WTC11 (cell line): ENCODE data around the gene CCDC15. TPM values are rescaled to one million over a fixed set of nuclear protein-coding genes. Genes with fewer than 3 reads are reported as not detected.

Source experiments
- ATAC-seq: fragments of 200-7000 bp; cut with Tn5 transposase; 2 replicates; pipeline ENCODE4 v1.10.0; 2021; ENCODE audit warnings: mild to moderate bottlenecking, moderate library complexity
- CTCF ChIA-PET: fragments of 300-600 bp; sonication (Branson Sonifier 250); formaldehyde crosslinking; loops from one replicate; lab custom pipeline; 2021; ENCODE audit warnings: antibody characterized with exemption; lab: Charles Lee
- POLR2A ChIA-PET: fragments of 350-600 bp; sonication (Branson Sonifier 250); formaldehyde crosslinking; loops from one replicate; lab custom pipeline; 2021; ENCODE audit warnings: antibody characterized with exemption; lab: Charles Lee
- DNase-seq: peaks from one replicate; pipeline ENCODE4 v3.0.0; 2021; ENCODE audit warnings: low spot score
- H3K27ac Mint-ChIP-seq: 2 replicates; pipeline ENCODE4 v1.8.0; 2021; ENCODE audit warnings: mixed read lengths
- H3K27me3 Mint-ChIP-seq: 2 replicates; pipeline ENCODE4 v1.8.0; 2021; ENCODE audit warnings: low read depth, mild to moderate bottlenecking, moderate library complexity, mixed read lengths
- H3K36me3 Mint-ChIP-seq: 2 replicates; pipeline ENCODE4 v1.8.0; 2021; ENCODE audit warnings: mixed read lengths
- H3K4me1 Mint-ChIP-seq: 2 replicates; pipeline ENCODE4 v1.8.0; 2022; ENCODE audit warnings: mixed read lengths
- H3K4me3 Mint-ChIP-seq: 2 replicates; pipeline ENCODE4 v1.8.0; 2021; ENCODE audit warnings: mild to moderate bottlenecking, moderate library complexity, mixed read lengths
- H3K9me3 Mint-ChIP-seq: 2 replicates; pipeline ENCODE4 v1.8.0; 2021; ENCODE audit warnings: mixed read lengths
- ATF1 ChIP-seq: sonication (generic); formaldehyde crosslinking; IDR thresholded peaks from 2 replicates; pipeline ENCODE4 v1.8.1; 2023; ENCODE audit warnings: mild to moderate bottlenecking, moderate library complexity, missing genetic modification reagents
- ATF2 ChIP-seq: sonication (generic); formaldehyde crosslinking; IDR thresholded peaks from 2 replicates; pipeline ENCODE4 v1.8.1; 2022; ENCODE audit warnings: low read depth, missing genetic modification reagents, borderline replicate concordance
- CDX4 ChIP-seq: fragments of 250-450 bp; sonication (Bioruptor Pico); IDR thresholded peaks from 2 replicates; pipeline ENCODE4 v1.9.0; 2021; ENCODE audit warnings: moderate library complexity, mild to moderate bottlenecking, inconsistent platforms, borderline replicate concordance
- CREB1 ChIP-seq: sonication (generic); formaldehyde crosslinking; IDR thresholded peaks from 2 replicates; pipeline ENCODE4 v1.8.0; 2023; ENCODE audit warnings: mild to moderate bottlenecking, missing genetic modification reagents
- E2F1 ChIP-seq: sonication (generic); formaldehyde crosslinking; IDR thresholded peaks from 2 replicates; pipeline ENCODE4 v1.8.0; 2022; ENCODE audit warnings: mild to moderate bottlenecking, missing genetic modification reagents
- E2F5 ChIP-seq: sonication (generic); formaldehyde crosslinking; IDR thresholded peaks from 2 replicates; pipeline ENCODE4 v1.8.1; 2022; ENCODE audit warnings: mild to moderate bottlenecking, moderate library complexity, missing genetic modification reagents
- IRF1 ChIP-seq: sonication (generic); formaldehyde crosslinking; IDR thresholded peaks from 2 replicates; pipeline ENCODE4 v1.8.0; 2023; ENCODE audit warnings: missing genetic modification reagents
- KAT7 ChIP-seq: sonication (generic); formaldehyde crosslinking; IDR thresholded peaks from 2 replicates; pipeline ENCODE4 v1.8.1; 2023; ENCODE audit warnings: missing genetic modification reagents, mild to moderate bottlenecking, borderline replicate concordance
- MXD4 ChIP-seq: fragments of 250-450 bp; sonication (Bioruptor Pico); IDR thresholded peaks from 2 replicates; pipeline ENCODE4 v1.8.0; 2021; ENCODE audit warnings: mild to moderate bottlenecking, moderate library complexity, borderline replicate concordance
- MYBL2 ChIP-seq: sonication (generic); formaldehyde crosslinking; IDR thresholded peaks from 2 replicates; pipeline ENCODE4 v1.8.1; 2023; ENCODE audit warnings: mild to moderate bottlenecking, moderate library complexity, missing genetic modification reagents
- OVOL2 ChIP-seq: fragments of 250-450 bp; sonication (Bioruptor Pico); IDR thresholded peaks from 2 replicates; pipeline ENCODE4 v1.9.0; 2021; ENCODE audit warnings: mild to moderate bottlenecking, borderline replicate concordance
- PRDM15 ChIP-seq: sonication (generic); formaldehyde crosslinking; IDR thresholded peaks from 2 replicates; pipeline ENCODE4 v1.8.0; 2022; ENCODE audit warnings: missing genetic modification reagents
- PREB ChIP-seq: sonication (generic); formaldehyde crosslinking; IDR thresholded peaks from 2 replicates; pipeline ENCODE4 v1.8.1; 2022; ENCODE audit warnings: mild to moderate bottlenecking, missing genetic modification reagents, moderate library complexity, borderline replicate concordance
- TCF7 ChIP-seq: sonication (generic); formaldehyde crosslinking; IDR thresholded peaks from 2 replicates; pipeline ENCODE4 v1.8.0; 2022; ENCODE audit warnings: mild to moderate bottlenecking, low read depth, missing genetic modification reagents, moderate library complexity
- TEAD1 ChIP-seq: sonication (generic); formaldehyde crosslinking; IDR thresholded peaks from 2 replicates; pipeline ENCODE4 v1.8.0; 2022; ENCODE audit warnings: mild to moderate bottlenecking, missing genetic modification reagents
- TEAD4 ChIP-seq: sonication (generic); formaldehyde crosslinking; IDR thresholded peaks from 2 replicates; pipeline ENCODE4 v1.8.0; 2022; ENCODE audit warnings: mild to moderate bottlenecking, missing genetic modification reagents
- TP53 ChIP-seq: sonication (generic); formaldehyde crosslinking; IDR thresholded peaks from 2 replicates; pipeline ENCODE4 v1.8.1; 2023; ENCODE audit warnings: mild to moderate bottlenecking, missing genetic modification reagents
- ZNF138 ChIP-seq: sonication (generic); formaldehyde crosslinking; conservative IDR thresholded peaks from 2 replicates; pipeline ENCODE4 v1.8.1; 2022; ENCODE audit warnings: mild to moderate bottlenecking, moderate library complexity, missing genetic modification reagents
- ZNF263 ChIP-seq: sonication (generic); formaldehyde crosslinking; IDR thresholded peaks from 2 replicates; pipeline ENCODE4 v1.8.1; 2022; ENCODE audit warnings: low read depth, mild to moderate bottlenecking, moderate library complexity, missing genetic modification reagents
- total RNA-seq: library from RNA; stranded (reverse); gene quantifications from 3 replicates; pipeline ENCODE4 v1.2.3, GENCODE V29; 2021

Gene CCDC15
- total RNA-seq, 1 experiment from 2014 or later: 2.4 TPM

- TF ChIP-seq CDX4 (no peak), TEAD4 (no peak), TP53 (CRISPR knock-in tag) (no peak), PREB (CRISPR knock-in tag) (no peak), TEAD1 (CRISPR knock-in tag) (no peak), E2F1 (CRISPR knock-in tag) (no peak), E2F5 (no peak), ZNF263 (CRISPR knock-in tag) (no peak), OVOL2 (no peak)
Measured at GRCh38 chr11:124935548-124936514, 18.2 kb upstream of the CCDC15 start, which contains the start of gene HEPACAM (continued).

- no peaks in the 10 kb centered on the region for H3K36me3 Mint-ChIP-seq
- DNase-seq: no peak
- H3K4me3 Mint-ChIP-seq: no peak overlapping the region
- ChIA-PET CTCF (interaction anchor here (1.2 kb wide), 1 partner anchor 39 kb away, joined by 6 read pairs; the partner anchor contains the start of gene ROBO4), POLR2A (no interaction called here)
- H3K27me3 Mint-ChIP-seq: peaks cover 25% of the 10 kb centered on the region
- H3K9me3 Mint-ChIP-seq: no peaks in the 10 kb centered on the region
- ATAC-seq: no peak
- TF ChIP-seq MXD4 (CRISPR knock-in tag): no peak
- TF ChIP-seq KAT7: no peak
- TF ChIP-seq ATF1 (CRISPR knock-in tag): no peak
- no peak for TF ChIP-seq MYBL2
- no peak for TF ChIP-seq TCF7 (CRISPR knock-in tag)
- 0 out of 2 replicates have a peak, but pooled peaks cover 2% of the 10 kb centered on the region for H3K4me1 Mint-ChIP-seq
- no peak overlapping the region for H3K27ac Mint-ChIP-seq
Measured at GRCh38 chr11:124937336-124937935, 16.6 kb upstream of the CCDC15 start.

GRCh38 chr11:124938206-124938765 lies 15.7 kb upstream of the CCDC15 start:
- CTCF ChIA-PET: interaction anchor here (1.2 to 1.3 kb wide), 2 partner anchors 40 to 56 kb away, joined by 6 read pairs; partner anchors contain the start of gene ROBO4
- Mint-ChIP-seq H3K27me3 (peaks cover 25% of the 10 kb centered on the region), H3K36me3 (no peaks in the 10 kb centered on the region), H3K9me3 (no peaks in the 10 kb centered on the region), H3K27ac (no peak overlapping the region), H3K4me3 (no peak overlapping the region), H3K4me1 (0 out of 2 replicates have a peak, but pooled peaks cover 2% of the 10 kb centered on the region)
- no peak for ATAC-seq
- POLR2A ChIA-PET: interaction anchor here (0.6 kb wide), 1 partner anchor 62 kb away, joined by 4 read pairs; no protein-coding TSS in a partner anchor
- DNase-seq: no peak
- no peak for TF ChIP-seq PRDM15 (CRISPR knock-in tag)
- no peak for TF ChIP-seq TCF7 (CRISPR knock-in tag)
- TF ChIP-seq ATF2 (CRISPR knock-in tag): no peak
- no peak for TF ChIP-seq IRF1 (CRISPR knock-in tag)
- TF ChIP-seq CREB1 (CRISPR knock-in tag): no peak
- TF ChIP-seq ATF1 (CRISPR knock-in tag): no peak
- no peak for TF ChIP-seq CDX4
- no peak for TF ChIP-seq ZNF138 (CRISPR knock-in tag)
